Measurements from ENCODE around the gene ERCC6L2.

ERCC6L2 gene

DNA sequence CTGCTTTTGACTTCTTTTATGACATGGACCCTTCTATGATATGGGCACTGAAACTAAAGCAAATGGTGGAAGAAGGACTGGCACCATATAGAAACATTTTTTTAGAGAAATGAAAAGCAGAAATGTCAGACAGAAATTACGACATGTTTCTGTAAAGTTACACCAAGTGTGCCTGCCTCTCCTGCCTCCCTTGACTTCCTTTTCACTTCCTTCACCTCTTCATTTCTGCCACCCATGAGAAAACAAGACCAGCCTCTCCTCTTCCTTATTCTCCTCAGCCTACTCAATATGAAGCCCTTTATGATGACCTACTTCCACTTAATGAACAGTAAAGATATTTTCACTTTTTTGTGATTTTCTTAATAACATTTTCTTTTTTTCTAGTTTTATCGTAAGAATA lies 44.5 kb downstream of the ERCC6L2 start:
- no peak for DNase-seq

DNA sequence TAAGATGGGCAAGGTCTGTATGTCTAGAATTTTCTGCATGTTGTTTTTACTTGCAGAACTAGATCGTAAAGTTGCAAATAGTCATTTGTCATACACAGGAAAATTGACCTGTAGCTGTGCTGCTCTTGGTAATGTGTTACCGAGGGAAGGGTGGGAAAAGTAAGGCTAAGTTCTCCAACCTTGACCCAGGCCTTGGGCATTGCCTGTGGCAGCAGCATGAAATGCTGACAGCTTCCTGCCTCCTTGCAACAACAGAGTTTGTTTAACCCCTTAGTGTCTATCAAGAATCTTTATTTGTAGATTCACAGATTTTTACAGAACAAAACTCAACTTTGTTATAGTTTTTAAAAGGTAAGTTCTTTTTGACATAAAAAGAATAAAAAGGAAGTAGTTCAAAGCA lies 48.3 kb downstream of the ERCC6L2 start:
- no peak for DNase-seq

DNA sequence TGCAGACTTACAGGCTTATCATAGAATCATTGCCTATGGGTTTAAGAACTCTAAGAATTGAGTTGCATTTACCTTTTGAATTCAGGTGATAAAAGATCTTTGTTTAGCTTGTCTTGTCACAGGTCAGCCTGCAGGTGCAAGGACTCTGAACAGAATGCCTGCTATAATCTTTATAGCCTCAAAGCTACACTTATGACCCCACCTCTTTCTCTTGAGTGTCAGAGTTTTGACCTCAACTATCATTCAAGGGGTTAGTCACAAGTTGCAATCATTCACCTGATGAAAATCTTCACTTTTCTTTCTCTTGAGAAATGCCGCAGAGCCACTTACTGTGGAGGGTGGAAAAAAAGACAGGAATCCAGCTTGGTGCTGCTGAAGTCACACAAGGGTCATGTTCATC lies 49.5 kb downstream of the ERCC6L2 start:
- DNase-seq: no peak

DNA sequence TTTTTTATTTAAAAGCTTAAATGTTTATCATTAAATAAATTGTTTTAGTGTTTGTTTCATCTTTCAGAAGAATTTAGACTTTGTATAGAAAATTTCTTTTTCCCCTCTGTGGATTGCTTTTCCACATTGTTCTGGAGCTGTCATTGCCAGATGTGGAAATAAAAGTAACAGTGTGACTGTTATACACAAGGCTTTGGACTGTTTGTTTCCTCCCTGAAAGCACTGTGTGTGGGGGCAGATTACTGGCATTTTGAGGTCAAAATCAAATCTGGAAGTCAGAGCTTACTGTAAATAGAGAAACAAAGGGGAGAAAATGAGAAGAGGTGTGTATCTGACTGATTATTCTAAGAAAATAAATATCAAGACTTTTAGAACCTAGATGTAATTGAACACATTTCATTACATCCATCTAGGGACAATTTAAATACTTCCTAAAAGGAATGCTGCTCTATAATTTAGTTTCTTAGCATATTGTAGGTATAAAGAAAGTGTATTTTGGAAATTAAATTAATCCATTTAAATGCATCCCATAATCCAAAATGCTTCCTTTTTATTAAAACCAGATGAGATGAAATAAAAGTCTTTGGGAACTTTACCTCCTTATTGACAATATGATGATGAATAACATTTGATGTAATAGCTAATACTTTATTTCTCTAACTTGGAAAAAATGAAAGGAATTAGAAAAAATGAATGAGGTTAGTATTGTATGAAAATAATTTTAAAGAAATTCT lies 51.9 kb downstream of the ERCC6L2 start:
- no peak for DNase-seq

DNA sequence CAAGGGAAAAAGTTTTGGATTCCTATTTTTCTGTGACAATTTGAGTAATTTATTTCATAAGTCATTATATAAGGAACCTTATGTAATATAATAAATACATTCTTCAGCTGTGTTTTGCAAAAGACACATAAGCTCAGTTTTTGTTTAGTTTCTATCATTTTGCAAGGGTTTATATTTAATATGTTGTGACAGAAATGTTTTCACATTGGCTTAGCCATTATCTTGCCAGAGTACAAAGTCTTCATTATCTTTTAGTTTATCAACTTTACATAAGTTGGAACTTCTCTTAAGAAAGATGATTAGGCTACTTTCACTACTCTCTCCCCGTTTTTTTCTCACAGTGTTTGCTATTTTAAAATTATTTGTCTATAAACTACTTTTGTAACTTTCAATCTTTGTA lies 54.8 kb downstream of the ERCC6L2 start:
- DNase-seq: no peak

DNA sequence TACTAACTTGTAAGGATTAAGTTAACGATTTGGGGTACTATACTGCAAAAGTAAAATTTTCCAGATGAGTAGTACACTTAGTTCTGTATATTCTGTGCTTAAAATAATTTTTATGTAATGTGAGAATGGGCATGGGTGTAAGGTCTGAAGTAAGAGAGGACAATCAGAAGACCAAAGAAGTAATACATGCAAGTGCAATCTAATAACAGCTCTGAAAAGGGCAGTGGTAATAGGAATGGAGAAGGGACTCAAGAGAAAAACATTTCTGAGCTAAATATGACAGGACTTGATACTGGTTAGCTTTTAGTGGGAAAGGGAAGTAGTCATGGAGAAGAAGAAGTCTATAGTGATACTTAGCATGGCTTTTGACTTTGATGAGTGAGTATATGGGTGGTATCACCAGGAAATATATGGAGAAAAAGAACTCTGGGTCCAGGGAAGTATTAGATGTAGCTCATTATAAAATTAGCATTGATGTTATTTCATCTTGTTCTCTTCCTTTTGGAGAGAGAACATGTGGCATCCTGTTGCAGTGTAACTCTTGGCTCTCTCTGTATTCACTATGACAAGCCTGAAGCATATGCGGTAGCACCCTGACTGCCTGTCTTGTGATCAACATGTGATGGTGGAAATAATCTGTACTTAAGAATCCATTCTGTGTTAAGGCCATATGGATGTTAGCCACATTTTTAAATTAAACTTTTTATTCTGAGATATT lies 60.5 kb downstream of the ERCC6L2 start:
- no peak for DNase-seq

DNA sequence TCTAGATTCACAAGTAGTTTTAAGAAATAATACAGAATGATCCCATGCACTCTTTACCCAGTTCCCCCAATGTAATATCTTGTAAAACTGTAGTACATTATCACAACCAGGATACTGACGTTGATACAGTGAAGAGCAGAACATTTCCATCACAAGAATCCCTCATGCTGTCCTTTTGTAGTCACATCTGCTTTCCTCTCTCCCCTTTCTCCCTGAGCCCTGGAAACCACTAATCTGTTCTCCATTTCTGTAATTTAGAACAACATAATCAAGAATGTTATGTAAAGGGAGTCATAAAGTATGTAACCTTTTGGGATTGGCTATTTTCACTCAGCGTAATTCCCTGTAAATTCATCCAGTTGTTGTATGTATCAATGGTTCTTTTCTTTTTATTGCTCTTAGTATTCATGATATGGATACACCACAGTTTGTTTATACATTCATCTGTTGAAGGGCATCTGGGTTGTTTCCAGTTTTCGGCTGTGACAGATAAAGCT lies 61.1 kb downstream of the ERCC6L2 start:
- DNase-seq: no peak

DNA sequence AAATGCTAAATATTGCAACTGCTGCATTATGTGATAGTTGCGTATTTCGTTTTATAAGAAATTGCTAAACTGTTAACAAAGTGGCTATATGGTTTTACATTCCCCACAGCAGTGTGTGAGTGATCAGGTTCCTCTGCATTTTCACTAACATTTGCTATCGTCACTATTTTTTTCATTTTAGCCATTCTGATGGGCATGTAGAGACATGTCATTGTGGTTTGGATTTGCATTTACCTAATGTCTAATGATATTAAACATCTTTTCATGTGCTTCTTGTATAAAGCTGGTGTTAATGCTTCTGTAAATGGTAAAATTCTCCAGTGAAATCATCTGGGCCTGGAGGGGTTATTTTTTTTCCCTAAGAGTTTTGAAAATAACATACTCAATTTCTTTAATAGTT lies 61.6 kb downstream of the ERCC6L2 start:
- DNase-seq: no peak

DNA sequence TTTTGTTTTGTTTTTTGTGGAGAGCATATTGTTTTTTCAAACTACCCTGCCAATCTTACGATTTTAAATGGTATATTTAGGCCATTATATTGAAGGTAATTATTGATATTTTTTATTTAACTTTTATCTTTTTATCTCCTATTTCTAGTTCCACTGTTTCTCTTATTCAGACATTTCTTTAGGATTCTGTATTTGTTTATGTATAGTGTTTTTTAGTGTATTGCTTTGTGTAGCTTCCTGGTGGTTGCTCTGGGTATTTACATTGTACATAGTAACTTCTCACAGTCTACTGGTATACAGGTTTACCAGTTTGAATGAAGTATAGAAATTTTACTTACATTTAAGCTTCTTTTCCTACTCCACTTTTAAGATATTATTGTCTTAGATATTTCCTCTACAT lies 63.2 kb downstream of the ERCC6L2 start:
- DNase-seq: no peak

DNA sequence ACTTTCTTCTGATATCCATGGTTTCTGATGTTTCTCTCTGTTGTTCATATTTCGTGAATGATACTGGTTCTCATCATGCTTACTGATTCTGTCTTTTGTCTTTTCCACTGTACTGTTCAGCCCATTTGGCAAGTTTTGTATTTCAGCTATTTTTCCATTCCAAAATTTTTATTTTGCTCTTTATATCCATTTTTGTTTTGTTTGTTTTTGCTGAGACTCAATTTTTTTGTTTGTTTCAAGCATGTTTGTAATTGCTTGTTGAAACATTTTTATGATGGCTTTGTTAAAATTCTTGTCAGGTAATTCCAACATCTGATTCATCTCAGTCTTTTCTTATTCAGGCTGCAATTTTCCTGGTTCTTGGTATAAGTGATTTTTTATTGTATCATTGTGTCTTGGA lies 64.0 kb downstream of the ERCC6L2 start:
- DNase-seq: no peak

DNA sequence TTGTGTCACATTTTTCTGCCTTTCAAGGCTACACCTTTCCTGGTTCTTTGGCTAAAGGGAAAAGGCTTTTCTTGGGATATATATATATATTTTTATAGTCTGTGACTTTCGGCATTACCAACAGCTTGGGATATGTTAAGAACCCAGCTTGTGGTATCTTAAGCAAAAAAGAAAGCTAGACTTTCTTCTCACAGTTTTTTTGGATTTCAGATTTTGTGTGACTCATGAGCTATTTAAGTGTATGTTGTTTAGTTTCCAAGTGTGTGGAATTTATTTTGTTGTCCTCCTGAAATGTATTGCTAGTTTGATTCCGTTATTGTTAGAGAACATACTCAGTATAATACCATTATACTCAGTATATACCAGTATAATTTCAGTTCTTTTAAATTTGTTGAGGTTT lies 64.8 kb downstream of the ERCC6L2 start:
- DNase-seq: no peak

DNA sequence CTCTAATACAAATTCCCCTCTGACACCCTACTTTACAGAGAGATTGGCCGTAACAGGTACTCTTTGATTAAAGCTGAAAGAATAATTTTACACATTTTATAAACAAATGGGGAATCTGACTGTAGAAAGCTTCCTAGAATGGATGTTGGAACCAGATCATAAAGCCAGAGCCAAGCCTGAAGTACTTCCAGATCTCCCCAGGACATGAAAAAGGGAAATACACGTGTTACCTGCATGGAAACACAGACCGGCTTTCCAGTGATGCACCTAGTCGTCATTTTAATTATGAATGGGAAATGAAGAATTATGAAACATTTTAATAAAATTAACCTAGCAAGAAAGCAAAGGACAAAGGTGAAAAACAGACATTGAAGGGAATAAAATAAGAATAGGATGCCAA lies 66.5 kb downstream of the ERCC6L2 start:
- no peak for DNase-seq

DNA sequence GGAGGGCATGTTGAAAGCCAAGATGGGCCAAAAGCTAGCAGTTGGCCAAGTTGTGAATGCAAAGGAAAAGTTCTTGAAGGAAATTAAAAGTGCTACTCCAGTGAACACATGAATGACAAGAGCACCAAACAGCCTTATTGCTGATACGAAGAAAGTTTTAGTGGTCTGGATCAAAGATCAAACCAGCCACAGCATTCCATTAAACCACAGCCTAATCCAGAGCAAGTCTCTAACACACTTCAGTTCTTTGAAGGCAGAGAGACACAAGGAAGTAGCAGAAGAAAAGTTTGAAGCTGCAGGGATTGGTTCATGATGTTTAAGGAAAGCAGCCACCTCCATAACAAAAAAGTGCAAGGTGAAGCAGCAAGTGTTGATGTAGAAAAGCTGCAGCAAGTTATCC lies 71.6 kb downstream of the ERCC6L2 start:
- no peak for DNase-seq

DNA sequence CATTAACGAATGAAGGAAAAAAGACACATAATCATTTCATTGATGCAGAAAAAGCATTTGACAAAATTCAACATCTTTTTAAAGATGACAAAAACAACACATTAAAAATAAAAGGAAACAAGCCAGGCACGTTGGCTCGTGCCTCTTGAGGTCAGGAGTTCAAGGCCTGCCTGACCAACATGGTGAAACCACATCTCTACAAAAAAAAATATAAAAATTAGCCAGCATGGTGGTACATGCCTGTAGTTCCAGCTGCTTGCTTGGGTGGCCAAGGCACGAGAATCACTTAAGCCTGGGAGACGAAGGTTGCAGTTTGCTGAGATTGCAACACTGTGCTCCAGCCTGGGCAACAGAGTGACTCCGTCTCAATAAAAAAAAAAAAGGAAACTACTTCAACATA lies 77.0 kb downstream of the ERCC6L2 start:
- no peak for DNase-seq

DNA sequence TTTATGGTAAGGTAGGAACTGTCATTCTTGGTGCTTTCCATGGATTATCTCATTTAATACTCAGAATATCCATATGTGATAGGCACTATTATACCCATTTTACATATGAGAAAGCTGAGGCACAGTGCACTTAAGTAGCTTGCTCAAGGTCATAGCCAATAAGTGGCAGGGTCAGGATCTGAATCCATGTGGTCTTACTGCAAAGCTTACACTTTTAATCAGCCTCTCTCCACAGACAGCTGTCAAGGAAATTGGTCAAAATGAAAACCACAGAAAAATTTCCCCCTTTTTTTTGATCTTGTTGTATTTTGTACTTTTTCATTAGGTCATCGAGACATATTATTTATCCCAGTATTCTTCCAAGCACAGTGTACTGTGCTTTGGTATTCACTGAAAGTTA lies 78.5 kb downstream of the ERCC6L2 start:
- DNase-seq: no peak

DNA sequence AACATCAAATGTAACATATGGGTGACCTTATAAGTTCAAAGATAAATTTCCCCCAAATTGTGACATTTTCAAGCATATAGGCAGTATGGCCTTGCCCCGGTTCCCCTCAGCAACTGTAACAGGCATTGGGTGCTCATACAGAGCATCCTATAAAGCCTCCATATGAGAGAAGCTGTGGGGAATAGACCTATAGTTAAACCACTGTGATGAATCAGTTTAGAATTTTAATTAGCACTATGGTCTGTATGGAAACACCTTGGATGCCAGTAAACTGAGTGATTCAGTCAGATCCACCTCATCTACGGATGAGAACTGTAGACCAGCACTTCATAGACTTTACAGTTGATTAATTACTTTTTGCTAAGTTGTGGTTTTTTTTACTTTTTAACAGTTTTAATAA lies 79.4 kb downstream of the ERCC6L2 start:
- DNase-seq: no peak

DNA sequence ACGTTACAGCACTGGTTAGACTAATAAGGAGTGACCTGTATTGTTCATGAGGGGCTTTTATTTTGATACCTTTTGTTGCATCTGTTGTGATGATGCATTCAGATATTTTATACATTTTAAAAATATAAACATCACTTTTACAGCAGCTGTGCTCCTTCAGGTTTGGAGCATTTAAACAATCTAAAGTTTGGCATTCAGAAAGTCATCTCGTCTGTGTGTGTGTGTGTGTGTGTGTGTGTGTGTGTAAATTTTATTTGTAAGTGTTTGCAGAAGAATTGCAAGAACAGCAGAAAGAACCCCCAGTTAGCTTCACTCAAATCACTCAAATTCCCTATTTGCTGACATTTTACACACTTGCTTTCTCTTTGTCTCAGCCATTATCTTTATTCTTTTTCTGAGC lies 87.4 kb downstream of the ERCC6L2 start:
- DNase-seq: no peak

DNA sequence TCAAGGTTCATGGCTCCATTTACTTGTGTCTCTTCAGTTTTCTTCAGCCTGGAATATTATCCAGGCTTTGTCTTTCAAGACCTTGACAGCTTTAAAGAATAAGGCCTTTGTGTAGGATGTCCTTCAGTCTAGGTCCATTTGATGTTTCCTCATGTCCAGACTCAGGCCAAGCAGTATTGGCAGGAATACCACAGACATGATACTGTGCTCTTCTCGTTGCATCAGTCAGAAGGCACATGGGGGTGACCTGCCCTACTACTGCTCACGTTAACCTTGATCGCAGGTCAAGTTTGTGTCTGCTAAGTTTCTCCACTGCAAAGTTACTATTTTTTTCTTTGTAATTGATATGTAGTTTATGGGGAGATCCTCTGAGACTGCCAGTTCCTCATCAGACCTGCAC lies 88.2 kb downstream of the ERCC6L2 start:
- DNase-seq: no peak

DNA sequence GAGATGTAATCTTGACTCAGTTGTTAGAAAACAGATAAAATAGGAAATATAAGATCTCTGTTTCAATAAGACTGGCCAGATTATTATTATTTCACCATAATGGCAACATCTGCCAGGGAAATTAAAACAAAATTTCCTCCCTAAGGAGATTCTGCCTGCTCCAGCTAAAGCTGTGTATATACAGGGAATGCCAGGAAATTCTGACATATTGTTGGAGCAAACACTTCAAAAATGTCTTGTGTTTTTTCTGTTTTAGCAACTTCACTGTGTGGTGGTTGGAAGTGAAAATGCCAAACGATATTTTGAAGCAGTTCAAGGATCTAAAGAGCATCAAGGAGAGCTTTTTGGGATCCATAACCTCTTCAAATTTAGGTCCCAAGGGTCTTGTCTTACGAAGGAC lies 90.8 kb downstream of the ERCC6L2 start:
- no peak for DNase-seq

DNA sequence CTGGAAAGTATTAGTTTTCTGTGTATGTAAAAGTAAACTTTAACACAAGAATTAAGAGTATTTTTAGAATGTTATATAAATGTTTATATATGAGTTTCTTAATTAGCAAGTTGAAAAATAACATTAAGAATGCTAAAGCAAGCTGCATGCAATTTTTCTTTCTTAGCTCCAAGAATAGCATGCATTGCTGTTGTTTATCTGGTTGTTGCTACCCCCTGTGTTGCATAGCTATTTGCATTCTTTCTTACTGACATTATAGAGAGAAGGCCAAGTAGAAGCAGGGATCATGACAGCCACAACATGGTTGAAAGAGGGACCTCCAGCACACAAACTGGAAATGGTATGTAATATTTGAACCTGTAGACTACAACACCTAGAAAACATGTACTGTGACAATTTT lies 94.8 kb downstream of the ERCC6L2 start:
- no peak for DNase-seq

DNA sequence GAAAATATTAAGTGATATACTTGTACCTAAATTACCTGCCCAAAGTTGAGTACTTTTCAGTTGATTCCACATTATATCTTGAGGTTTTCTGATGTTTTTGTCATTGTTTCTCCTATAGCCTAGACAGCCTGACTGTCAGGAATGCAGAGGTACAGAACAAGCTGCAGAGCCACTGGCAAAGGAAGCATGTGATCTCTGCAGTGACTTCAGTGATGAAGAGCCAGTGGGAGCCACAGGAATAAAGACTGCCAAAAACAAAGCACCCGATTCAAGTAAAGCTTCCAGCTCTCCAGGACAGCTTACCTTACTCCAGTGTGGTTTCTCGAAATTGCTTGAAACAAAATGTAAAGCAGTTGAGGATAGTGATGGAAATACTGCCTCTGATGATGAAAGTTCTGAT lies 96.3 kb downstream of the ERCC6L2 start:
- no peak for DNase-seq

DNA sequence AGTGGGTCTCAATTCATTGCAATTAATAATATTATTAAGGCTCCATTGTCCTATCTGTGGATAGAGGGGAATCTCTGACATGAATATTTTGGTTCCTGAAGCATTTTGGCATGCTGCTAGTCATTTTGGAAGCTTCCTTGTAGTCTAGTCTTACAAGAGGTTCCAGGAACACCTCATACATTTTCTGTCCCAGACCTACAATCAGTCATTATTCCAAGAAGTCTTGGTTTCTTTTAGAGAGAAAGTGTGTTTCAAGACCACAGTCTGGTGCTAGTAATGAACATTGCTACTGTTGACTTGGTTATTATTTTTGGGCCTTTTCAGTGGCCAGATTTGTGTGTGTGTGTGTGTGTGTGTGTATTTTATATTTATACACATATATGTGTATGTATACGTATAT lies 98.9 kb downstream of the ERCC6L2 start:
- DNase-seq: no peak

DNA sequence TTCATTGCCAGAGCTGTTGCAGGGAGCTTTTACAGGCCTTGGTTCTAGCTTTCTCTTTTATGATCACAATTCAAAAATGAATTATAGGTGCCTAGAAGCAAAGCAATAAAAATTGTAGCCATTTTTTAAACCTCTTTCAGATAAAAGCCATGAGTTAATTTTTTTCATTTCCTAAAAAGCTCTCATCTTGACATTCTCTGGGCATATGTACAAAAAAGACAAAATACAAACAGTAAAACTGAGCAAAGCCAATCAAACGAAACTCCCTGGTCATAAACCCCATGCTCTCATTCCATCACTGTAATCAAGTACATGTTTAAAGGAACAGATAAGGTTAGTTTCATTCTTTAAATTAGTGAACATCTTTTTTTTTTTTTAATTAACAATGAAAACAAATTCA lies 101.9 kb downstream of the ERCC6L2 start:
- DNase-seq: no peak

DNA sequence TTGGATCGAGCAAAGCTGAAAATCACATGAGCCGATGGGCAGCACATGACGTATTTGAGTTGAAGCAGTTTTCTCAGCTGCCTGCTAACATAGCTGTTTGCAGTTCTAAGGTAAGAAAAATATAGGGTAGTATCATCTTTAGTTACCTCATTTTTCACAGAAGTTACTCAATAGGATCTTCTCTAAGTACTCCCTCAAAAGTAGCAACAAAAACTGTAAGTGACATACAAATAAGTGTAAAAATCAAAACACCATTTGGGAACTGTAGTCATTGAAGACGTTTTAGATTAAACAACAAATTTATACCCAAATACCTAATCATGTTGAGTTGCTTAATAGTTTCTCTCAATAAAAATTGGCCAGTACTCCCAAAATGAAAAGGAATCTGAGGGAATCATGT lies 102.6 kb downstream of the ERCC6L2 start:
- no peak for DNase-seq

Measured in right kidney (tissue), 1 donor.